22Rv1 (cell line): ENCODE measurements around the gene DCP1A.

Source experiments
- H3K27ac ChIP-seq: fragments of 450-650 bp; 2 replicates; pipeline ENCODE4 v1.5.1; 2017
- ZFX ChIP-seq: fragments of 450-650 bp; IDR thresholded peaks from 2 replicates; pipeline ENCODE4 v1.6.1; 2017; ENCODE audit warnings: antibody characterized with exemption, borderline replicate concordance
- TF ChIP-seq, protein P1 (sequence below): fragments of 450-650 bp; IDR thresholded peaks from 2 replicates; pipeline ENCODE4 v1.5.1; 2017; ENCODE audit warnings: mild to moderate bottlenecking

The DCP1A gene

DNA sequence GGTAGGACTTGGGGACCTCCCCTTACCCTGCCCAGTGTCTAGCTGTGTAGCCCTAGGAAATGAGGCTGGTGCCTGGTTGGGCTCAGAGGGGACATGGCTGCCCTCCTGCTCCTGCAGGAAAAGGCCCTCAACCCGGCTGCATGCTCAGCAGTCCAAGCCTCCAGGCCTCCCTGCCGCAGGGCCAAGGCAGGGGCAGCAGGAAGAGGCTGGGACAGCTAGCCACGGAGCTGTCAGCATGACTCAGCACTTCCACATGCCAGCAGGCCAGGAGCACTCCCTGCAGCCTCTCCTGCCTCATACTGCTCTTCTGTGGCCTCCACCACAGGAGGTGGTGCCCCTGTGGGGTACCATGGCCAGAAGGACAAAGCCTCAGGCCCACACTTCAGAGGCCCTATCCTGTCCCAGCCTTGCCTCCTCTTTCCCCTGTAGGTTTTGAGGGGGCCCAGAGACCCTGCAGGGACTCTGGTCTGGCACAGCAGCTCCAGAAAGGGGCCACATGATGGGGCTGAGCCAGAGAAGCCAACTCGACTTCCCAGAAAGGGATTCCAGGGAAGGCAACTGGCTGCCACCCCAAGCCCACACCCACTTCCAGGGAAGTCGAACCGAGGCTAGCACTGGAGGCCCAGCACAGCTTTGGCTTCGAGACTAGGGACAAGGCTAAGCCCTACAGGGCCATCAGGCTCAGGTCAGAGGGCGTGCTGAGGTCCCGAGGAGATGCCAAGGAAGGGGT lies 111.1 kb downstream of the DCP1A start:
- H3K27ac ChIP-seq = peak overlapping the region; percentile 75
- TF ChIP-seq, protein P1, sequence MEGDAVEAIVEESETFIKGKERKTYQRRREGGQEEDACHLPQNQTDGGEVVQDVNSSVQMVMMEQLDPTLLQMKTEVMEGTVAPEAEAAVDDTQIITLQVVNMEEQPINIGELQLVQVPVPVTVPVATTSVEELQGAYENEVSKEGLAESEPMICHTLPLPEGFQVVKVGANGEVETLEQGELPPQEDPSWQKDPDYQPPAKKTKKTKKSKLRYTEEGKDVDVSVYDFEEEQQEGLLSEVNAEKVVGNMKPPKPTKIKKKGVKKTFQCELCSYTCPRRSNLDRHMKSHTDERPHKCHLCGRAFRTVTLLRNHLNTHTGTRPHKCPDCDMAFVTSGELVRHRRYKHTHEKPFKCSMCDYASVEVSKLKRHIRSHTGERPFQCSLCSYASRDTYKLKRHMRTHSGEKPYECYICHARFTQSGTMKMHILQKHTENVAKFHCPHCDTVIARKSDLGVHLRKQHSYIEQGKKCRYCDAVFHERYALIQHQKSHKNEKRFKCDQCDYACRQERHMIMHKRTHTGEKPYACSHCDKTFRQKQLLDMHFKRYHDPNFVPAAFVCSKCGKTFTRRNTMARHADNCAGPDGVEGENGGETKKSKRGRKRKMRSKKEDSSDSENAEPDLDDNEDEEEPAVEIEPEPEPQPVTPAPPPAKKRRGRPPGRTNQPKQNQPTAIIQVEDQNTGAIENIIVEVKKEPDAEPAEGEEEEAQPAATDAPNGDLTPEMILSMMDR = no peak
- TF ChIP-seq ZFX = no peak

DNA sequence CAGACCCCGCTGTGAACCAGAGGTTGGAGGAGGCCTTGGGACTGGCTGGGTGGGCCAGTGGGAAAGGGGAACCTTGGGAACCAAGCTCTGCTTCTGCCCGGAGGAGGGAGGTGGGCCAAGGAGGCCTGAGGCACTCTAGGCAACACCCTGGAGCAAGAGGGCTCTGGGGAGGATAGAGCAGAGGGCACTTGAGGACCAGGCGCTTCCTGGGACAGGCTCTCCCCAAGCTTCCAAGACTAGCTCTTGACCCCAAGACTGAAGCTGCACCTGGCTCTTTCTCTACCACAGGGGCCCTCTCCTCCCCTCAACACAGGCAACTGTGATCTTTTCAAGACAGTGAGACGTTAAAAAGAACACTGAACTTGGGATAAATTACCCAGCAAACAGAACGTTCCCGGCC lies 111.8 kb downstream of the DCP1A start:
- H3K27ac ChIP-seq = peak overlapping the region; percentile 75
- TF ChIP-seq, protein P1 = no peak
- TF ChIP-seq ZFX = no peak

GRCh38 chr3:53234841-53235232 lies 112.5 kb downstream of the DCP1A start:
- no peak overlapping the region for H3K27ac ChIP-seq
- TF ChIP-seq ZFX = no peak
- TF ChIP-seq, protein P1 = no peak

- TF ChIP-seq, protein P1 = no peak
- no peak for TF ChIP-seq ZFX
- no peak overlapping the region for H3K27ac ChIP-seq
Observed at GRCh38 chr3:53234130-53234840, 113.1 kb downstream of the DCP1A start.
